Activated CD8-positive, alpha-beta memory T cell treated with anti-CD3 and anti-CD28 coated beads, Interleukin-2, amount 50 U/mL, for 24 hours (primary cell): ENCODE data around the gene COBLL1.
"Not testable (repeated sequence)": the region's sequence is repeated elsewhere in the genome, so short reads cannot be mapped to it uniquely, and the experiment has no call there.

Experiments used
- DNase-seq: peaks from one replicate; pipeline ENCODE4 v3.0.0-alpha.2; 2020; ENCODE audit errors: extremely low read depth

The COBLL1 gene

GRCh38 chr2:164789968-164790367 is 51.7 kb downstream of the COBLL1 start:
- DNase-seq, result no peak

GRCh38 chr2:164786787-164787186 is 54.8 kb downstream of the COBLL1 start:
- no peak for DNase-seq

DNA sequence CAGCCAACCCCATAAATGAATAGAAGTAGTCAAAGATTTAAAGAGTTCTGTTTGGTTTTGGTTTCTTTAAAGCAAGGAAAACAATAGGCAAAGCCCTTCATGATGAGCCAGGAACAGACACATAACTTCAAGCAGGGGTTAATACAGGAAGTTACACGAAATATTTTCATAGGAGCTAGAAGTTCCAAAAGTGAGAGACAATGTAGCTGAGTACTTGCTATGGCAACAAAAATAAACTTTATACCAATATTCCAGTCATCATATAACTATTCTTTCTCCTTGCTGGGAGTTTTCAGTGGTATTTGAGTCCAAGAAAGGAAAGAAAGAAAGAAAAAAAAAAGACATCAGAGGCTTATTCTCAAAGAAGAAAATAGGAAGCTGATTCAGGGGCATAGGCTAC is 56.2 kb downstream of the COBLL1 start:
- DNase-seq, result no peak

GRCh38 chr2:164784376-164784775 is 57.2 kb downstream of the COBLL1 start:
- no peak for DNase-seq

GRCh38 chr2:164782323-164782722 is 59.3 kb downstream of the COBLL1 start:
- no peak for DNase-seq

DNA sequence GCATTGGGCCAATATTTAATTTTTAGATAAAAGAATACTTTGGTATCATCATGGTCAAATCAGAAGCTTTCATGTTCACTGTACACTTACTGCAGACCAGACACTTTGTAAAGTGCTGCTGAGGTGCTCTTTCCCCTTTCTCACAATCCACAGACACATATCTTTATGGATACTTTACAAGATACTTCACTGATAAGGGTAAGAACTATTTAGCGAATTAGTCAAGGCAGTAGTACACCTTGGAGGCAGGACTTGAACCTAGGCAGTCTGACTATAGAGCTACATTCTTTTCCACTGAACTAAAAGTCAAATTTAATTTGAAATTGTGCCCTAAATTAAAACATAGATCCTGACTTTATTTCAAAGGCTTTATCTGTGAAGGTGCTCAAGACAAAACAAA is 60.2 kb downstream of the COBLL1 start:
- DNase-seq, result no peak

DNA sequence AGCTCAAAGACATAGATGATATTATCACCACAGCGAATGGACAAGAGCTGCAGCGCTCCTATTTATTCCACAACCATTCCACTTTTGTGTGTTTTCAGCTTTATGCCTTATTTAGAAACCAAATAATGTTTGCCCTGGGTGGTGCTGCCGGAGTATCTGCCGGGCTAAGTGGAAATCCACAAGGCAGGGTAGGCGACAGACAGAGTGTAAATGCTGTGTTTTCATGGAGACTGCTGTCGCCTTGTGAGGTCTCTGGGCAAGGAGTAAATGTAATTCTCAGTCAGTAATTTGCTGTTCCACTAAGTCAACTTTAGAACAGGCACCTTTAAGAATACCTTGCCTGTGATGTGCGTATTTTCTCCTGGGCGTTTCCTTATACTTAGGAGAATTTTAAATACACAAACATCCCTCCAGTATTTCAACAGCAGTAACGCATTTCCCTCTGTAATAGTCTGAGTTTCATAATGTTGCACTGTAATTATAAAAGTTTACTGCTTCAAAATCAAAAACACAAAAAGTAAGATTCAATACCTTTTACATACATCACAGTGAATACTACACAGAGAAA is 60.9 kb downstream of the COBLL1 start:
- no peak for DNase-seq

GRCh38 chr2:164779383-164780057 is 62.1 kb downstream of the COBLL1 start:
- DNase-seq, result no peak

- DNase-seq, result no peak
Measured at GRCh38 chr2:164778723-164779122, 62.9 kb downstream of the COBLL1 start.

DNA sequence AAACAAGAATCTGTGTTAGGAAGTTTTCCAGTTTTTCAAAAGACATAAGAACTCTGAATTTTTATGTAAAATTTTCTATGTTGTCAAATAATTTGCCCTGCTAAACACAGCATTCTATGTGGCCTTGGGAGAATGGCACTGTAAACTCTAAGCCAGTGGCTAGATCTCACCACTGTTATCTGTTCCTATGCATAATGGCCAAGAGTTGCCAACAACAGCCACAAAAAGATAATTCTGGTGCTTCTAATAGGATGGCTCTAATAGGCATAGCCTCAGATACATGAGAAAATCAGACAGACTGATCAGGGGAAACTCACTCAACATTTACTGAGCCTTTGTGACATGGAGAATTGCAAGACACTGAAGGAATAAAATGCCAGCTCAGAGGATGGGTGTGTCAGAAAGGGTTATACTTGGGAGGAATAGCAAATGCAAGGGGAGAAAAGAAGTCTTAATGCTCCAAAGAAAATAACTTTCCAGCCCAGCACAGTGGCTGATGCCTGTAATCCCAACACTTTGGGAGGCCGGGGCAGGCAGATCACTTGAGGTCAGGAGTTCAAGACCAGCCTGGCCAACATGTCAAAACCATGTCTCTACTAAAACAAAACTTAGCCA is 63.7 kb downstream of the COBLL1 start:
- no peak for DNase-seq

DNA sequence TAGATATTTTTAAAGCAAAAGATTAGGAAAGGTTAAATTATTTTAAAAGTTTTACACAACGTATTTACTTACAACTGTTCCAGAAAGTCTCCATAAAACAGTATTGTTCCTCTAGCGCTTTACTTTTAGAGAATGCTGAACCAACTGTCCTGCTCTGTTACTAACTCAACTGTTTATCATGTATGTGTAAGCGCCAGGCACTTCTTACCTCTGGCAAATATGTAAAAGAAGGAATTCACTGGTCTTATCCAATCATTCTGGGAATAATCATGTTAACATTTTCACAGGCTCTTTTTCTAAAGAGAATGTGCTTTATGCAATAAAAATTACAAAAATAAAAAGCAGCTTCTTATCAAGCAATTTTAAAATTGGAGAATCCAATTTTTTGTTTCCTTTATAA is 68.0 kb downstream of the COBLL1 start:
- DNase-seq, result no peak

GRCh38 chr2:164773091-164773490 is 68.5 kb downstream of the COBLL1 start:
- no peak for DNase-seq

- DNase-seq, result no peak
Measured at GRCh38 chr2:164771897-164772296, 69.7 kb downstream of the COBLL1 start.

DNA sequence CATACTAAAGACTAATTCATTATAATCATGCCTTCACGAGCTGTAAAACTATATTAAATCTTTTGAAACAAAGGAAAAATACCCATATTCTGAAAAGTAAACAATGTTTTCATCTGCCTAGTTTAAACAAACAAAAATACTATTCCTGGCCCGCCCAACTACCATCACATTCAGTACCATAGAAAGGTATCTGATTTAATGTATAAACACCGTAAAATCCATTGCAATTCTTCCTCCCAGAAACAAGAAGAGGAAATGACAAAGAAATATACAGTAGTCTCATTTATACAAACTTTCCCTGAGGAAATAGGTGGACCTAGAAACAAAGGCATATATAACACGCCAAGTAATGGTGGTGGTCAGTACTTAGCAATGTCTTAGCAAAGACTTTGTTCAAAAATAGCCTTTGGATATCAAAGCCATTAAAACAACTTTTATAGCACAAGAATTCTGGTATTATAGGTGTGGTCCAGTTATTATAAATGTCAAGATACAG is 71.2 kb downstream of the COBLL1 start:
- no peak for DNase-seq

- no peak for DNase-seq
Measured at GRCh38 chr2:164766954-164767320, 74.7 kb downstream of the COBLL1 start.

- DNase-seq, result no peak
Measured at GRCh38 chr2:164766216-164766953, 75.2 kb downstream of the COBLL1 start.

- DNase-seq, result no peak
Measured at GRCh38 chr2:164764996-164765395, 76.6 kb downstream of the COBLL1 start.

DNA sequence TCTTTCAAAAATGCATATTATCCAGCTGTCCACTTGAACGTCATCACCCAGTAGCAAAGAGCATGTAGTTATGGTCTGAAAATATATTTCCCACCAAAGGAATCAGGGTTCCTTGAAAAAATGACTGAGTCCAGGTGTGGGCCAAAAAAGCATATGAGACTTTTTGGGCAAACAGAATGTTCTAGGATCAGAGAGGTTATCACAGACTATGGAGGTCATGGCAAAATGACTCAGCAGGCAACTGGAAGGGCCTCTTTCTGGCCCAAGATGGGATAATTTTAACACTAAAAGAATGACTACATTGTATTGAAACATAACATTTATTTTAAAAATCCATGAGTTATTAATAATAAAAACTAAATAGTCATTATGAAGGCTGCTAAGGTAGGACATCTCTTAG is 77.1 kb downstream of the COBLL1 start:
- no peak for DNase-seq

DNA sequence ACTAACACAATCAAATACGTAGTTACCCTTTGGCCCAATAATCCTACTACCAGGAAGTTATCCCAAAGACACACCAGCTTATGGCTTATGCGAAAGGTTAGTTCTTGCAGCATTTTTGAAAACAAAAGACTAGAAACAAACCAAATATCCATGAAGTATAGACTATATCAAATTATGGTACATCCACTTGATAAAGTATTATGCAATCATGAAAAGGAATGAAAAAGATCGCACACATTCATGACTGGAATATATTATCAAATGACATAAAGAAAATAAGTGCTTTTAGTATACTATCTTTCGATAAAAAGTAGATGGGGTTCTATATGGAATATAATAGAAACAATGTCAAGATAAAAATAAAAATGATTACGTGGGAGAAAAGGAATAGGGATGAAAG is 78.2 kb downstream of the COBLL1 start:
- DNase-seq, result no peak

GRCh38 chr2:164761737-164762460 is 79.7 kb downstream of the COBLL1 start:
- no peak for DNase-seq

GRCh38 chr2:164761201-164761600 is 80.4 kb downstream of the COBLL1 start:
- DNase-seq, result not testable (repeated sequence)

GRCh38 chr2:164760179-164760578 is 81.4 kb downstream of the COBLL1 start:
- DNase-seq, result no peak
